Measurements from ENCODE around the gene PLIN5. TPM values are rescaled to one million over a fixed set of nuclear protein-coding genes. Genes with fewer than 3 reads are reported as not detected.
"Not testable (repeated sequence)": the region's sequence is repeated elsewhere in the genome, so short reads cannot be mapped to it uniquely, and the experiment has no call there.

The PLIN5 gene
- total RNA-seq, 2 donors from 2014 or later: 0.17 TPM; not detected in 1

- Mint-ChIP-seq H3K9me3 (no peaks in the 10 kb centered on the region), H3K27me3 (peaks cover 4% of the 10 kb centered on the region), H3K4me3 (no peak overlapping the region), H3K4me1 (no peaks in the 10 kb centered on the region), H3K36me3 (ENCODE audit: low read depth) (no peaks in the 10 kb centered on the region), H3K27ac (no peak overlapping the region)
- no peak for ATAC-seq (replicated peaks)
Measured at GRCh38 chr19:4541114-4541805, 6.2 kb upstream of the PLIN5 start.

- no peaks in the 10 kb centered on the region for H3K9me3 Mint-ChIP-seq
- H3K4me3 Mint-ChIP-seq: peak within 1 kb of the TSS; percentile 23
- H3K4me1 Mint-ChIP-seq: no peaks in the 10 kb centered on the region
- no peaks in the 10 kb centered on the region for H3K36me3 Mint-ChIP-seq (ENCODE audit: low read depth)
- peaks cover 8% of the 10 kb centered on the region for H3K27me3 Mint-ChIP-seq
- H3K27ac Mint-ChIP-seq: no peak within 1 kb of the TSS
- ATAC-seq (replicated peaks): peak; percentile 52
Measured at GRCh38 chr19:4539693-4540581, 4.9 kb upstream of the PLIN5 start, which contains the start of gene LRG1. Gene LRG1, minus strand, starts transcription at chr19:4540036. Its CDS starts 23 bp downstream, at chr19:4540013.

GRCh38 chr19:4539169-4539692, 4.2 kb upstream of the PLIN5 start:
- no peak overlapping the region for H3K27ac Mint-ChIP-seq
- no peaks in the 10 kb centered on the region for H3K4me1 Mint-ChIP-seq
- H3K4me3 Mint-ChIP-seq: no peak overlapping the region
- H3K9me3 Mint-ChIP-seq: no peaks in the 10 kb centered on the region
- H3K27me3 Mint-ChIP-seq: peaks cover 8% of the 10 kb centered on the region
- no peaks in the 10 kb centered on the region for H3K36me3 Mint-ChIP-seq (ENCODE audit: low read depth)
- ATAC-seq (replicated peaks): no peak

DNA sequence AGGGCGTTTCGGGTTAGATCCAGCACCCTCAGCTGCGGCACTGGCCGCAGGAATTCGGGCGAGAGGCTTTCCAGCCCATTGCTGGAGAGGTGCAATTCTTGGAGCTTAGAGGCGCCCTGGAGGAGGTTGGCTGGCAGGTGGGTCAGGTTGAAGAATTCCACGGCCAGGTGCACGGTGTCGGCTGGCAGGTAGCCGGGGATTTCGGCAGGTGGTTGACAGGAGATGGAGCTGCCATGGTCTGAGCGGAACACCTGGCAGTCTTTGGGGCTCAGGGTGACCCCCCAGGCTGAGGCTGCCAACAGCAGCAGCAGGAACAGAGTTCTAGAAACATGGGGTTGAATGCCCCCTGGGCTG, 3.6 kb upstream of the PLIN5 start:
- Mint-ChIP-seq H3K36me3 (ENCODE audit: low read depth) (no peaks in the 10 kb centered on the region), H3K9me3 (no peaks in the 10 kb centered on the region), H3K27ac (no peak overlapping the region), H3K4me1 (no peaks in the 10 kb centered on the region), H3K27me3 (peaks cover 8% of the 10 kb centered on the region), H3K4me3 (no peak overlapping the region)
- no peak for ATAC-seq (replicated peaks)

DNA sequence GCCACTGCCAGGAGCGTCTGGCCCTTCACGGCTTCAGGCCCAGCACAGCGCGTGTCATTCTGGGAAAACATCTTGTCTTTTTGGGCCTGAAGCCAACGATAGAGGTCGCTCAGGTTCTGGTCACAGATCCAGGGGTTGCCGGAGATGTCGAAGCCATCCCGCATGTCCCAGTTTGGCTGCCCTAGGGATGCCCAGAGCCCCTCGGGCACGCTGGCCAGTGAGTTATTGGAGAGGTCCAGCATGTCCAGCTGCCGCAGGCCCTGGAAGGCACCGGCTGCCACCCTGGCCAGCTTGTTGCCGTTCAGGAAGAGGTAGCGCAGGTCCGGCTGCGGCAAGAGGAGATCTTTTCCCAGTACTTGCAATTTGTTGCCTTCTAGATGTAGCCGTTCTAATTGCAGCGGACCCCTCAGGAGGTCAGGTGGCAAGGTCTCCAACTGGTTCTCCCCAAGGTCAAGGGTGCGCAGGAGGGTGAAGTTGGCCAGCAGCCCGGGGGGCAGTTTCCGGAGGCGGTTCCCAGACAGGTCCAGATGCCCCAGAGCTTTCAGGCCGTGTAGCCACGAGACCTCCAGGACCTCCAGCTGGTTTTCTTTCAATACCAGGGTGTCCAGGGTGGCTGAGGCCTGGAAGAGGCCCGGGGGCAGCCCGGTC, 3.1 kb upstream of the PLIN5 start:
- no peaks in the 10 kb centered on the region for H3K4me1 Mint-ChIP-seq
- no peak overlapping the region for H3K27ac Mint-ChIP-seq
- H3K4me3 Mint-ChIP-seq: no peak overlapping the region
- ATAC-seq (replicated peaks): no peak
- H3K9me3 Mint-ChIP-seq: no peaks in the 10 kb centered on the region
- H3K36me3 Mint-ChIP-seq (ENCODE audit: low read depth): no peaks in the 10 kb centered on the region
- peaks cover 12% of the 10 kb centered on the region for H3K27me3 Mint-ChIP-seq

- Mint-ChIP-seq H3K27me3 (peaks cover 12% of the 10 kb centered on the region), H3K27ac (no peak overlapping the region), H3K4me3 (no peak overlapping the region), H3K9me3 (no peaks in the 10 kb centered on the region), H3K36me3 (ENCODE audit: low read depth) (no peaks in the 10 kb centered on the region), H3K4me1 (no peaks in the 10 kb centered on the region)
- no peak for ATAC-seq (replicated peaks)
Measured at GRCh38 chr19:4536798-4537197, 1.8 kb upstream of the PLIN5 start.

- no peaks in the 10 kb centered on the region for H3K4me1 Mint-ChIP-seq
- H3K36me3 Mint-ChIP-seq (ENCODE audit: low read depth): no peaks in the 10 kb centered on the region
- no peaks in the 10 kb centered on the region for H3K9me3 Mint-ChIP-seq
- peaks cover 12% of the 10 kb centered on the region for H3K27me3 Mint-ChIP-seq
- no peak for ATAC-seq (replicated peaks)
- no peak overlapping the region for H3K27ac Mint-ChIP-seq
- H3K4me3 Mint-ChIP-seq: no peak overlapping the region
Measured at GRCh38 chr19:4533835-4534424, 1.1 kb downstream of the PLIN5 start.

DNA sequence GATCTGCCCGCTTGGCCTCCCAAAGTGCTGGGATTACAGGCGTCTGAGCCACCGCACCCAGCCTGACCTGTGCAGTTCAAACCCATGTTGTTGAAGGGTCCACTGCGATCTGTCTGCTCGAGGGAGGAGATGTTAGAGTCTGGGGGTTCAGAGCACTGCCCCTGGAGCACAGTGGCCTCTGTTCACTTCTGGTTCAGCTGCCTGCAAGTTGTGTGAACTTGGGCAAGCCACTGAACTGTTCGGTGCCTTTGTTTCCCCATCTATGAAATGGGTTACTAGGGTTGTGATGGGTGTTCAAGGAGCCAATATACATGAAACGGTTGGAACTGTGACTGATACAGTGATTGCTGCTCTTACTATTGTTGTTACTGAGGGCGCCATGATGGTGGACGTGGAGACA, 1.7 kb downstream of the PLIN5 start:
- no peak overlapping the region for H3K4me3 Mint-ChIP-seq
- ATAC-seq (replicated peaks): no peak
- no peaks in the 10 kb centered on the region for H3K4me1 Mint-ChIP-seq
- no peaks in the 10 kb centered on the region for H3K9me3 Mint-ChIP-seq
- no peaks in the 10 kb centered on the region for H3K36me3 Mint-ChIP-seq (ENCODE audit: low read depth)
- peaks cover 12% of the 10 kb centered on the region for H3K27me3 Mint-ChIP-seq
- H3K27ac Mint-ChIP-seq: no peak overlapping the region

DNA sequence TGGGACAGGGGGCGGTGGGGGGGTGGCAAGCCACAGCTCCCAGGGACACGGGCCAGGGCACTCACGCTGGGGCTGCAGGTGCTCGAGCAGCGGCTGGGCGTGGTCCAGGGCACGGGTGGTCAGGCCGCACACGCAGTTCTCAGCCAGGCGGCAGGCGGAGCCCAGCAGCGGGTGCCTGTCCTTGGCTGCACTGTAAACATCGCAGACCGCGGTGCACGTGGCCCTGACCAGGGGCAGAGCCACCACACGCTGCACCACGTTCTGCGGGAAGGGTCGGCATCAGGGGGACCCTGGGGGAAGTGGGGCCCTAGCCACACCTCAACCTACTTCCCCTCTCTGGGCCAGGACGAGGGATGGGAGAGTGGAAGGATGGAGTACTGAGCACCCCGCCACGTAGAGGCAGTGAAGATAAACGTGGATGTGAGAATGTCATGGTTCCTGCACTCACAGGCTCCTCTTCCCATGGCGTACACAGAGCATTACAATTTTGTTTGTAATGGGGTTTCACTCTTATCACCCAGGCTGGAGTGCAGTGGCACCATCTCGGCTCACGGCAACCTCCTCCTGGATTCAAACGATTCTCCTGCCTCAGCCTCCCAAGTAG, 3.4 kb downstream of the PLIN5 start:
- no peak overlapping the region for H3K4me3 Mint-ChIP-seq
- H3K4me1 Mint-ChIP-seq: no peaks in the 10 kb centered on the region
- H3K27me3 Mint-ChIP-seq: peaks cover 12% of the 10 kb centered on the region
- H3K9me3 Mint-ChIP-seq: no peaks in the 10 kb centered on the region
- H3K27ac Mint-ChIP-seq: no peak overlapping the region
- no peak for ATAC-seq (replicated peaks)
- H3K36me3 Mint-ChIP-seq (ENCODE audit: low read depth): no peaks in the 10 kb centered on the region

- no peak overlapping the region for H3K27ac Mint-ChIP-seq
- no peaks in the 10 kb centered on the region for H3K4me1 Mint-ChIP-seq
- ATAC-seq (replicated peaks): no peak
- H3K4me3 Mint-ChIP-seq: no peak overlapping the region
- H3K27me3 Mint-ChIP-seq: peaks cover 7% of the 10 kb centered on the region
- no peaks in the 10 kb centered on the region for H3K9me3 Mint-ChIP-seq
- no peaks in the 10 kb centered on the region for H3K36me3 Mint-ChIP-seq (ENCODE audit: low read depth)
Measured at GRCh38 chr19:4529924-4530522, 5.0 kb downstream of the PLIN5 start.

GRCh38 chr19:4528843-4529242, 6.2 kb downstream of the PLIN5 start:
- Mint-ChIP-seq H3K9me3 (no peaks in the 10 kb centered on the region), H3K4me3 (no peak overlapping the region), H3K27ac (no peak overlapping the region), H3K36me3 (ENCODE audit: low read depth) (no peaks in the 10 kb centered on the region), H3K27me3 (peaks cover 7% of the 10 kb centered on the region), H3K4me1 (no peaks in the 10 kb centered on the region)
- ATAC-seq (replicated peaks): no peak

DNA sequence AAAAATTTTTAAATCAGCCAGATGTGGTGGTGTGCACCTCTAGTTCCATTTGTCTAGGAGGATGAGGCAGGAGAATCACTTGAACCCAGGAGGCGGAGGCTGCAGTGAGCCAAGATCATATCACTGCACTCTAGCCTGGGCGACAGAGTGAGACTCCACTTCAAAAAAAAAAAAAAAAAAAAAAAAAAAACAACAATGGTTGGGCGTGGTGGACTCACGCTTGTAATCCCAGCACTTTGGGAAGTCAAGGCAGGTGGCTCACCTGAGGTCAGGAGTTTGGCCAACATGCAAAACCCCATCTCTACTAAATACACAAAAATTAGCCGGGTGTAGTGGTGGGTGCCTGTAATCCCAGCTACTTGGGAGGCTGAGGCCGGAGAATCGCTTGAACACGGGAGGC, 7.6 kb downstream of the PLIN5 start:
- not testable (repeated sequence) for H3K36me3 Mint-ChIP-seq (ENCODE audit: low read depth); H3K4me3 Mint-ChIP-seq; H3K9me3 Mint-ChIP-seq; ATAC-seq (replicated peaks); H3K4me1 Mint-ChIP-seq; H3K27me3 Mint-ChIP-seq; H3K27ac Mint-ChIP-seq

- H3K9me3 Mint-ChIP-seq: no peaks in the 10 kb centered on the region
- no peaks in the 10 kb centered on the region for H3K4me1 Mint-ChIP-seq
- ATAC-seq (replicated peaks): no peak
- H3K27me3 Mint-ChIP-seq: peaks cover 3% of the 10 kb centered on the region
- H3K36me3 Mint-ChIP-seq (ENCODE audit: low read depth): no peaks in the 10 kb centered on the region
- H3K4me3 Mint-ChIP-seq: no peak overlapping the region
- H3K27ac Mint-ChIP-seq: no peak overlapping the region
Measured at GRCh38 chr19:4525563-4526002, 9.4 kb downstream of the PLIN5 start.
